Uterus (tissue), 4 donors: Measurements from ENCODE around the gene ACCSL. TPM values are rescaled to one million over a fixed set of nuclear protein-coding genes. Genes with fewer than 3 reads are reported as not detected.

Source experiments
- DNase-seq, 2 donors: peaks; one replicate each; pipeline ENCODE4 v3.0.0-alpha.2; 2019 to 2020
- H3K27ac ChIP-seq, 2 donors: fragments of 200-600 bp; sonication (generic); 1 replicate in 1 of 2; 2 replicates in 1 of 2; pipeline ENCODE4 v1.5.1; 2016 to 2018
- H3K27me3 ChIP-seq, 2 donors: fragments of 200-600 bp; sonication (generic); one replicate each; pipeline ENCODE4 v1.5.1; 2018 to 2019; ENCODE audit warnings: control low read depth in 1 of 2
- H3K36me3 ChIP-seq, 2 donors: fragments of 200-600 bp; sonication (generic); one replicate each; pipeline ENCODE4 v1.5.1; 2019; ENCODE audit warnings: control low read depth in 1 of 2
- H3K4me1 ChIP-seq, 2 donors: fragments of 200-600 bp; sonication (generic); one replicate each; pipeline ENCODE4 v1.5.1; 2018 to 2019; ENCODE audit warnings: control low read depth in 1 of 2
- H3K4me3 ChIP-seq, 2 donors: fragments of 200-600 bp; sonication (generic); 1 replicate in 1 of 2; 2 replicates in 1 of 2; pipeline ENCODE4 v1.5.1; 2018 to 2019; ENCODE audit warnings: mild to moderate bottlenecking in 1 of 2
- H3K9me3 ChIP-seq, 2 donors: fragments of 200-600 bp; sonication (generic); one replicate each; pipeline ENCODE4 v1.5.1; 2019; ENCODE audit warnings: control low read depth in 1 of 2
- CTCF ChIP-seq, 4 experiments: fragments of 200-600 bp in 2 of 4; fragments of 450-650 bp in 2 of 4; sonication (generic) in 2 of 4; IDR thresholded peaks; one replicate each; pipeline ENCODE4 v1.5.1; 2016 to 2019; ENCODE audit warnings: antibody characterized with exemption in 4 of 4, mild to moderate bottlenecking in 2 of 4, moderate library complexity in 1 of 4
- POLR2A ChIP-seq, 2 donors: fragments of 450-650 bp; IDR thresholded peaks; one replicate each; pipeline ENCODE4 v1.6.1; 2016; ENCODE audit warnings: antibody characterized with exemption in 2 of 2, mild to moderate bottlenecking in 1 of 2, moderate library complexity in 1 of 2
- intact Hi-C: fragments of 100-400 bp; cut with DNase I; formaldehyde crosslinking; loops from one replicate; pipeline ENCODE4 v1.15.1; 2023; ENCODE audit warnings: low total_unique reads
- total RNA-seq, 4 donors: library from RNA; depleted of rRNA in 3 of 4; stranded (reverse); fragments of >200 nt in 3 of 4; gene quantifications; one replicate each; pipeline versions ENCODE4 v1.1.0 to v1.2.4, GENCODE V29; 2014 to 2023
- donor health status: DM: yes; HTN: yes; CAD: no.

The ACCSL gene
- total RNA-seq, 4 donors from 2014 or later: not detected

DNA sequence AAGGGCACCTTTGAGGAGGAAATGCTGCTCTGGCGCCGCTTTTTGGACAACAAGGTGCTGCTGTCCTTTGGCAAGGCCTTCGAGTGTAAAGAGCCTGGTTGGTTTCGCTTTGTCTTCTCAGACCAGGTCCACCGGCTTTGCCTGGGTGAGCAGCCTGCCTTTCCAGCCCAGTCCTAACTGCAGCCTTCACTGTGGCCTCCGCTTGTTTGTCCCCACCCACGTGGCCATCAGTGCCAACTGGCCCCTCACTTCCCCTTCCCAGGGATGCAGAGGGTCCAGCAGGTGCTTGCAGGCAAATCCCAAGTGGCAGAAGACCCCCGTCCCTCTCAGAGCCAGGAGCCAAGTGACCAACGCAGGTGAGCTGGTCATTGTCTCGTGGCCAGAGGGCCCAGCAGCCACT is 35.7 kb downstream of the ACCSL start:
- H3K9me3 ChIP-seq: no peaks in the 10 kb centered on the region
- TF ChIP-seq POLR2A (IDR thresholded peaks at IDR 0.05) (no peak), CTCF (IDR thresholded peaks at IDR 0.05) (no peak)
- DNase-seq: no peak
- H3K27ac ChIP-seq: peak overlapping the region; percentile 66 to 86
- H3K4me3 ChIP-seq: no peak overlapping the region
- intact Hi-C loops: no loop called here
- no peaks in the 10 kb centered on the region for H3K36me3 ChIP-seq
- no peaks in the 10 kb centered on the region for H3K27me3 ChIP-seq
- no peaks in the 10 kb centered on the region for H3K4me1 ChIP-seq

GRCh38 chr11:44083906-44084305 is 36.1 kb downstream of the ACCSL start:
- TF ChIP-seq CTCF (IDR thresholded peaks at IDR 0.05): no peak
- TF ChIP-seq POLR2A (IDR thresholded peaks at IDR 0.05): no peak
- no peak overlapping the region for H3K4me3 ChIP-seq
- no peaks in the 10 kb centered on the region for H3K27me3 ChIP-seq
- peak in 1 of 2 donors; percentile 42 for DNase-seq
- no peaks in the 10 kb centered on the region for H3K9me3 ChIP-seq
- no peaks in the 10 kb centered on the region for H3K36me3 ChIP-seq
- H3K4me1 ChIP-seq: no peaks in the 10 kb centered on the region
- intact Hi-C loops: no loop called here
- peak overlapping the region; percentile 66 to 86 for H3K27ac ChIP-seq

GRCh38 chr11:44085330-44085729 is 37.5 kb downstream of the ACCSL start:
- H3K27me3 ChIP-seq: no peaks in the 10 kb centered on the region
- no peaks in the 10 kb centered on the region for H3K4me1 ChIP-seq
- intact Hi-C loops: no loop called here
- no peaks in the 10 kb centered on the region for H3K36me3 ChIP-seq
- H3K9me3 ChIP-seq: no peaks in the 10 kb centered on the region
- TF ChIP-seq POLR2A (IDR thresholded peaks at IDR 0.05) (no peak), CTCF (IDR thresholded peaks at IDR 0.05) (no peak)
- no peak for DNase-seq
- peak overlapping the region in 1 of 2 donors; percentile 86 for H3K27ac ChIP-seq
- no peak overlapping the region for H3K4me3 ChIP-seq

GRCh38 chr11:44088377-44088776 is 40.6 kb downstream of the ACCSL start:
- Histone ChIP-seq H3K27ac (no peak overlapping the region), H3K4me3 (no peak overlapping the region), H3K4me1 (no peaks in the 10 kb centered on the region), H3K36me3 (no peaks in the 10 kb centered on the region), H3K27me3 (no peaks in the 10 kb centered on the region), H3K9me3 (no peaks in the 10 kb centered on the region)
- no peak for TF ChIP-seq POLR2A (IDR thresholded peaks at IDR 0.05)
- no peak for TF ChIP-seq CTCF (IDR thresholded peaks at IDR 0.05)
- no peak for DNase-seq
- intact Hi-C loops: no loop called here

DNA sequence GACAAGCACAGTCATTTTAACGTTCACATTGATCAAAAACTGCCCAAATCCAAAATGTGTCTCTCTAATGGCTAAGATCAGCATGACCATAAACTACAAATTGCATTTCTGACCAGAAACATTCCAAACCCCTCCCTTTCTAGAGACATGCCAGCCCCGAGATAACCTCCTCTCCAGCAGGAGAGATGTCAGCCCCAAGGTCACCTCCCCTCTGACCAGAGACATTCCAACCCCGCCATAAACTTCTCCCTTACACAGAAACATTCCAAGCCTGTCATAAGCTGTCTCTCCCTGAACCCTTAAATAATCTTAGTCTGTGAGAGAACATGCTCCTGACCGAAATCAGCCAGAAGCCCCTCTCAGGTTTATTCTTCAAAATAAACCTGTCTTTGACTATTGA is 41.1 kb downstream of the ACCSL start:
- DNase-seq: no peak
- Histone ChIP-seq H3K4me3 (no peak overlapping the region), H3K27me3 (no peaks in the 10 kb centered on the region), H3K36me3 (no peaks in the 10 kb centered on the region), H3K9me3 (no peaks in the 10 kb centered on the region), H3K4me1 (no peaks in the 10 kb centered on the region), H3K27ac (no peak overlapping the region)
- intact Hi-C loops: no loop called here
- TF ChIP-seq CTCF (IDR thresholded peaks at IDR 0.05) (no peak), POLR2A (IDR thresholded peaks at IDR 0.05) (no peak)
